G401.6 (cell line): ENCODE results near the gene BRD8.
"Not testable (repeated sequence)": the region's sequence is repeated elsewhere in the genome, so short reads cannot be mapped to it uniquely, and the experiment has no call there.

Experiments used
- FAIRE-seq: peaks from 2 replicates; lab custom pipeline; 2012; peaks lifted over from hg19 to GRCh38; lab: Jason Lieb, UNC

The BRD8 gene

GRCh38 chr5:138157626-138158025, 20.8 kb downstream of the BRD8 start:
- no peak for FAIRE-seq

GRCh38 chr5:138155977-138156376, 22.5 kb downstream of the BRD8 start:
- FAIRE-seq = not testable (repeated sequence)

GRCh38 chr5:138149530-138149929, 28.9 kb downstream of the BRD8 start:
- FAIRE-seq = no peak

GRCh38 chr5:138148811-138149210, 29.6 kb downstream of the BRD8 start:
- FAIRE-seq = no peak

GRCh38 chr5:138143578-138143977, 34.9 kb downstream of the BRD8 start:
- not testable (repeated sequence) for FAIRE-seq

GRCh38 chr5:138141734-138142133, 36.7 kb downstream of the BRD8 start:
- FAIRE-seq = no peak

GRCh38 chr5:138140268-138140667, 38.2 kb downstream of the BRD8 start:
- FAIRE-seq = no peak

- FAIRE-seq = no peak
These were observed 38.7 kb downstream of the BRD8 start for GRCh38 chr5:138139781-138140090.

- FAIRE-seq = no peak
These were observed 39.3 kb downstream of the BRD8 start, which contains the start of gene NME5 for GRCh38 chr5:138138949-138139780. Gene NME5 (minus strand): TSS chr5:138139428. CDS start chr5:138138780, 648 bp downstream.

GRCh38 chr5:138132543-138132942, 45.9 kb downstream of the BRD8 start:
- FAIRE-seq = no peak

GRCh38 chr5:138129347-138129746, 49.1 kb downstream of the BRD8 start:
- no peak for FAIRE-seq

- no peak for FAIRE-seq
These were observed 50.1 kb downstream of the BRD8 start for GRCh38 chr5:138128334-138128733.

GRCh38 chr5:138115254-138115653, 63.2 kb downstream of the BRD8 start:
- FAIRE-seq = no peak

GRCh38 chr5:138111937-138112336, 66.5 kb downstream of the BRD8 start:
- no peak for FAIRE-seq

GRCh38 chr5:138111181-138111580, 67.2 kb downstream of the BRD8 start:
- FAIRE-seq = no peak

- no peak for FAIRE-seq
These were observed 68.0 kb downstream of the BRD8 start for GRCh38 chr5:138110266-138110963.

GRCh38 chr5:138109463-138110265, 68.8 kb downstream of the BRD8 start:
- no peak for FAIRE-seq

- FAIRE-seq = no peak
These were observed 71.2 kb downstream of the BRD8 start for GRCh38 chr5:138107213-138107612.

GRCh38 chr5:138105709-138106108, 72.7 kb downstream of the BRD8 start:
- FAIRE-seq = no peak

- FAIRE-seq = no peak
These were observed 75.2 kb downstream of the BRD8 start for GRCh38 chr5:138103319-138103637.

GRCh38 chr5:138102454-138103318, 75.7 kb downstream of the BRD8 start:
- FAIRE-seq = no peak
